ENCODE results near the gene COL24A1.

DNA sequence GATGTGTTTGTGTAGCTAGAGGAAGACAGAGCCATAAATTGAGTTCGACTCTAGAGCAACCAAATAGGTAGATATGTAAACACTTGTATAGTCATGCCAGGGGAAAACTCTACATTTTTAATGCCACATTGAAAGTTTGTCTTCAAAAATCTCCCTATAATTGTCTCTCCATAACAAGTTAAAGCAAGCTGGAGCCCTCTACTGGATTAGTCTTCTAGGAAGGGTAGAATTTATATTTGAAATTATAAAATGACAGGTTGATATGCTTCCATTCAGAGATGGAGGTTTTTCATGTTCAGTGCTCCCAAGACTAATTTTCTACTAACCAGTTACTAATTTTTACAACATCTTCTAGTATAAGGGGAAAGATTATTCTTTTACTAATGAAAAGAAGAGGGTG lies 13.1 kb upstream of the COL24A1 start:
- TF ChIP-seq, protein P1, sequence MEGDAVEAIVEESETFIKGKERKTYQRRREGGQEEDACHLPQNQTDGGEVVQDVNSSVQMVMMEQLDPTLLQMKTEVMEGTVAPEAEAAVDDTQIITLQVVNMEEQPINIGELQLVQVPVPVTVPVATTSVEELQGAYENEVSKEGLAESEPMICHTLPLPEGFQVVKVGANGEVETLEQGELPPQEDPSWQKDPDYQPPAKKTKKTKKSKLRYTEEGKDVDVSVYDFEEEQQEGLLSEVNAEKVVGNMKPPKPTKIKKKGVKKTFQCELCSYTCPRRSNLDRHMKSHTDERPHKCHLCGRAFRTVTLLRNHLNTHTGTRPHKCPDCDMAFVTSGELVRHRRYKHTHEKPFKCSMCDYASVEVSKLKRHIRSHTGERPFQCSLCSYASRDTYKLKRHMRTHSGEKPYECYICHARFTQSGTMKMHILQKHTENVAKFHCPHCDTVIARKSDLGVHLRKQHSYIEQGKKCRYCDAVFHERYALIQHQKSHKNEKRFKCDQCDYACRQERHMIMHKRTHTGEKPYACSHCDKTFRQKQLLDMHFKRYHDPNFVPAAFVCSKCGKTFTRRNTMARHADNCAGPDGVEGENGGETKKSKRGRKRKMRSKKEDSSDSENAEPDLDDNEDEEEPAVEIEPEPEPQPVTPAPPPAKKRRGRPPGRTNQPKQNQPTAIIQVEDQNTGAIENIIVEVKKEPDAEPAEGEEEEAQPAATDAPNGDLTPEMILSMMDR (IDR thresholded peaks at IDR 0.05; ENCODE audit: extremely low read depth in 1 of 2, insufficient read depth in 1 of 2, low read depth in 1 of 2, low read length in 2 of 2): no peak
- no peak for TF ChIP-seq MYC (IDR thresholded peaks at IDR 0.05; ENCODE audit: low read depth, low read length)
- TF ChIP-seq JUN (IDR thresholded peaks at IDR 0.05; ENCODE audit: borderline replicate concordance, insufficient read depth, insufficient read length, low read depth): no peak
- TF ChIP-seq, protein P2, sequence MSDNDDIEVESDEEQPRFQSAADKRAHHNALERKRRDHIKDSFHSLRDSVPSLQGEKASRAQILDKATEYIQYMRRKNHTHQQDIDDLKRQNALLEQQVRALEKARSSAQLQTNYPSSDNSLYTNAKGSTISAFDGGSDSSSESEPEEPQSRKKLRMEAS (IDR thresholded peaks at IDR 0.05; ENCODE audit: insufficient read depth, insufficient read length): no peak
- no peak for TF ChIP-seq POLR2A (IDR thresholded peaks at IDR 0.05; ENCODE audit: low read depth, low read length)
- TF ChIP-seq EZH2 (IDR thresholded peaks at IDR 0.05; ENCODE audit: borderline replicate concordance, low read depth, low read length, severe bottlenecking): no peak
- TF ChIP-seq POLR2AphosphoS5 (IDR thresholded peaks at IDR 0.05; ENCODE audit: insufficient read depth, low read depth, low read length): no peak
- no peak for TF ChIP-seq GATA2 (IDR thresholded peaks at IDR 0.05; ENCODE audit: insufficient read depth, insufficient read length, low read depth, low read length)

All from endothelial cell of umbilical vein (primary cell).